ENCODE measurements around the gene MGAT4A. TPM values are rescaled to one million over a fixed set of nuclear protein-coding genes. Genes with fewer than 3 reads are reported as not detected.
"Not testable (repeated sequence)": the region's sequence is repeated elsewhere in the genome, so short reads cannot be mapped to it uniquely, and the experiment has no call there.

MGAT4A gene
- total RNA-seq, 8 experiments from 2014 or later, result 0.87 to 52.7 (median 14.8) TPM

DNA sequence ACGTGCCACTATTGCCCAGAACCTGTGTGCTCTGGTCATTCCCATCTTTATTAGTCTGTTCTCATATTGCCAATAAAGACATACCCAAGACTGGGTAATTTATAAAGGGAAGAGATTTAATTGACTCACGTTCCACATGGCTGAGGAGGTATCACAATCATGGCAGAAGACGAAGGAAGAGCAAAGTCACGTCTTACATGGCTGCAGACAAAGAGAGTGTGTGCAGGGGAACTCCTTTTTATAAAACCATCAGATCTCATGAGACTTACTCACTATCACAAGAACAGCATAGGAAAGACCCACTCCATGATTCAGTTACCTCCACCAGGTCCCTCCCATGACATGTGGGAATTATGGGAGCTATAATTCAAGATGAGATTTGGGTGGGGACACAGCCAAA, 21.8 kb upstream of the MGAT4A start:
- H3K4me1 ChIP-seq (replicated peaks in 1 of 2); ATAC-seq (replicated peaks in 6 of 8); H3K27ac ChIP-seq; H3K4me3 ChIP-seq; in situ Hi-C loops (cut with MboI; ENCODE audit: low pct_unique_long_range_greater_than_20kb in 2 of 9, low sequenced_read_pairs in 9 of 9, unreplicated experiment in 9 of 9): not testable (repeated sequence)
- WGBS, 10 experiments, result 51 to 92% (median 78%) methylated on average over 1 to 3 of the region's 4 CpGs; no CpG with 5 or more reads in 4 of the 10 experiments

DNA sequence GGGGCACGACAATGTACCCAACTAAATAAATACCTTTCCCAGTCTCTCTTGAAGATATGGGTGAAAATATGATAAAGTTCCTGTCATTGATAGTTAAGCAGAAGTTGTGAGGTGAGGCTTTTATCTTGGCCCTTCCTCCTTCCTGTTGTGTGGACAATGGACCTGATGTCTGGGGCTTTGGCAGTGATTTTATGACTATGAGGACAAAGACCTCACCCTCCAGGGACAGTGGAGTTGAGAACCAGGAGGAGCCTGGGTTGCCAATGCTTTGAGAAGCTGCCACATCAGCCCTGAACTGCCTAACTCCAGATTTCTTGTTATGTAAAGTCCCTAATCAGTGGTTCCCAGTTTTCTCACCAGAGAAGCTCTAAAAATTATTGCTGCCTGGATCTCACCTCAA, 20.8 kb upstream of the MGAT4A start:
- ATAC-seq (replicated peaks in 6 of 8), result no peak
- H3K4me3 ChIP-seq, result no peak overlapping the region
- 0 to 100% (median 33%) methylated on average over 1 of the region's 1 CpG; no CpG with 5 or more reads in 5 of the 10 experiments for WGBS, 10 experiments
- peaks cover 0 to 12% of the 10 kb centered on the region in 2 donors for H3K4me1 ChIP-seq (replicated peaks in 1 of 2)
- no peak overlapping the region for H3K27ac ChIP-seq
- in situ Hi-C loops (cut with MboI; ENCODE audit: low pct_unique_long_range_greater_than_20kb in 2 of 9, low sequenced_read_pairs in 9 of 9, unreplicated experiment in 9 of 9), result no loop called here

DNA sequence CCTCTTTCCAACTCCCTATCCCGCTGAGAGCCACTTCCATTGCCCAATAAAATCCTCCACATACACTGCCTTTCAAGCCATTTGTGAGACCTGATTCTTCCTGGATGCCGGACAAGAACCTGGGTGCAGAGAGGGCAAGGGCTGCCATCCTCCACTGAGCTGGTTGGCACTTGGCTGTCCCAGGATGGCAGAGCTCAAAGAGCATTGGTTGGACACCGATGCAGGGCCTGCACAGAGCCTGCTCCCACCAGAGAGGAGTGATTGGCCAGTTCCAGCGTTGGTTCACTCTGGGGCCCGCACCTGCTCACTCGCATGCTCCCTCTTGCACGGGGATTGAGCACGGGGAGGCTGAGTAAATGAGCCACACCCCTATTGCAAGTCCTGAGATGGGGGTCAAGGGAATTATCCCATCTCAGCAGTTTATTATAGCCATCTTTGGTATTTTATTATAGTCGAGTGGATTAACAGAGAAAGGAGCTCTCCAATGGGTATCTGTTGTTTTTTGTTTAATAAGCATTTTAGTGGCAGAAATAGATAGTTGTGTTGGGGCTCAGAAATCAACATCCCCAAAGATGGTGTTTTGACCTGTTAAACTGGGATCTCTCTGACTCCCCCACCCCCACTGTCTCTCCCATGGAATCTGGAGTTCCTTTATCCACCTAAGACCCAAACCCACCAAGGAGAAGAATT, 19.8 kb upstream of the MGAT4A start:
- in situ Hi-C loops (cut with MboI; ENCODE audit: low pct_unique_long_range_greater_than_20kb in 2 of 9, low sequenced_read_pairs in 9 of 9, unreplicated experiment in 9 of 9), result no loop called here
- 0 to 100% (median 73%) methylated on average over 1 to 3 of the region's 9 CpGs; no CpG with 5 or more reads in 2 of the 10 experiments for WGBS, 10 experiments
- no peak for ATAC-seq (replicated peaks in 6 of 8)

DNA sequence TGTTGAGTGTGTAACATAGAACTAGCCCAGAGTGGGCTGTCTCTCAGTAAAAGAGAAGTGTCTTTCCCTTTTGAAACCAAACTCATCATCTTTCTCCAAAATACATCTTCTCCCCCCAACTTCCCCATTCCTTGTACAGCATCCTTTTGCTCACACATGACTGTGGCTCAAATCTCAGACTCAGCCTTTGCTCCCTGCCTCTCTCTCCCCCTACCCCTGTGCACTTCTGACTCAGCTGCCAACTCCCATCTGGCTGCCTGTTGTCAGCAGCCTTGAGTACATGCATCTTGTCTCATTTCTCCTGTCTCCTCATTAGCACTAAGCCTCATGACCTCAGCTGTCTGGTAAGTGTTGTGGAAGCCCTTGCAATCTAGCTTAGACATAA, 18.1 kb upstream of the MGAT4A start:
- in situ Hi-C loops (cut with MboI; ENCODE audit: low pct_unique_long_range_greater_than_20kb in 2 of 9, low sequenced_read_pairs in 9 of 9, unreplicated experiment in 9 of 9), result no loop called here
- ATAC-seq (replicated peaks in 6 of 8), result peak; percentile 92 to 100 (median 100)
- Histone ChIP-seq H3K4me3 (no peak overlapping the region), H3K4me1 (replicated peaks in 1 of 2) (peaks cover 0 to 12% of the 10 kb centered on the region in 2 donors), H3K27ac (peak overlapping the region in 1 of 2 donors; percentile 49)

More for the DNA sequence above, 19.8 kb upstream of the MGAT4A start:
- Histone ChIP-seq H3K4me1 (replicated peaks in 1 of 2) (peaks cover 0 to 12% of the 10 kb centered on the region in 2 donors), H3K4me3 (no peak overlapping the region), H3K27ac (no peak overlapping the region)

DNA sequence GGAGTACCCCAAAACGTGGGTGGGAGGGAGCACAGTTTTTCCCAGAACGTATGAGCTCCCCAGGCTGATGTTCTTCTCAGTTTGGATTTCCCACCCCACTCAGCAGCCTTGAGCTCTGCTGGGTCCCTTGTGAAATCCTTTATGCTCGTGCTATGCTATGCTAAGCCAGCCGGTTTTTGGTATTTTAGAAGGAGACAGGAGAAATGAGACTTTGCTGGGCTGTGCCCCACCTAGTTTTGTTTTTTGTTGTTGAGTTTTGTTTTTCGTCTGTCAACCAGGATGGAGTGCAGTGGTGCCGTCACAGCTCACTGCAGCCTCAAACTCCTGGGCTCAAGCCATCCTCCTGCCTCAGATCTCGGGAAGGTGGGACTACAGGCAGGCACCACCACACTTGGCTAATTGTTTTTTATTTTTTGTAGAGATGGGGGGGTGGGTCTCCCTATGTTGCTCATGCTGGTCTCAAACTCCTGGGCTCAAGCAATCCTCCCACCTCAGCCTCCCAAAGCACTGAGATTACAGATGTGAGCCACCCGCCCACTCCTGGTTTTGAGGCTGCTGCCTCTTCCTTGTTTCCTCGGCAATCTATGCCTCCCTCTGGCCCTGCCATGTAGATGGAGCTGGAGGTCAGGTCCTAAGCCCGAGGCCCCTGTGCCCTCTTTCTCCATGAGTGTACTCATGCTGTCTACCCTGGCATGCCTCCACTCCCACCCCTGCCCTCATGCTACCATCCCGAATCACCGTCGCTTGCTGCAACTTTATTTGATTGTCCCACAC, 17.5 kb upstream of the MGAT4A start:
- 26 to 100% (median 75%) methylated on average over 1 to 9 of the region's 13 CpGs for WGBS, 10 experiments
- H3K27ac ChIP-seq, result no peak overlapping the region
- H3K4me1 ChIP-seq (replicated peaks in 1 of 2), result peaks cover 0 to 12% of the 10 kb centered on the region in 2 donors
- no peak overlapping the region for H3K4me3 ChIP-seq
- in situ Hi-C loops (cut with MboI; ENCODE audit: low pct_unique_long_range_greater_than_20kb in 2 of 9, low sequenced_read_pairs in 9 of 9, unreplicated experiment in 9 of 9), result no loop called here
- no peak for ATAC-seq (replicated peaks in 6 of 8)

DNA sequence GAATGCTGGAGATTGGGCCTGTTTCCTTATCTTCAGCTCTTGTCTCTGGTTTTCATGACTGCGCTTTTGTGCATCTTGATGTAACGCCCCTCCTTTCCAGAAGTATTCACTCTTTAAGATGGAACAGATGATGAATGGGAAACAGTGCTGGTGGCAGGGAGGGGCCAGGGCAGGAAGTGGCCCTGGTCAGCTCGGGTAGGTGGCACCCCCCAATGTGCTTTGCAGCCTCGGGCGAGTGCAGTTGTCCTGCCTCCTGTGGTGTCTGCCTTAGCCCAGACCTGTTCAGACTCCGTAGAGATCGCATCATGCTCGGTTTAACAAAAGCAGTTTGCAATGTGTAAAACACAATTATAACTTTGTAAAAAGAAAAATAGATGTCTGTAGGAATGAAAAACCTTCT, 17.0 kb upstream of the MGAT4A start:
- H3K4me1 ChIP-seq (replicated peaks in 1 of 2), result peaks cover 0 to 12% of the 10 kb centered on the region in 2 donors
- H3K27ac ChIP-seq, result no peak overlapping the region
- in situ Hi-C loops (cut with MboI; ENCODE audit: low pct_unique_long_range_greater_than_20kb in 2 of 9, low sequenced_read_pairs in 9 of 9, unreplicated experiment in 9 of 9), result no loop called here
- no peak overlapping the region for H3K4me3 ChIP-seq
- 17 to 89% (median 55%) methylated on average over 1 to 6 of the region's 8 CpGs; no CpG with 5 or more reads in 4 of the 10 experiments for WGBS, 10 experiments
- ATAC-seq (replicated peaks in 6 of 8), result peak in 4 of 8 experiments; percentile 9 to 46 (median 40)

DNA sequence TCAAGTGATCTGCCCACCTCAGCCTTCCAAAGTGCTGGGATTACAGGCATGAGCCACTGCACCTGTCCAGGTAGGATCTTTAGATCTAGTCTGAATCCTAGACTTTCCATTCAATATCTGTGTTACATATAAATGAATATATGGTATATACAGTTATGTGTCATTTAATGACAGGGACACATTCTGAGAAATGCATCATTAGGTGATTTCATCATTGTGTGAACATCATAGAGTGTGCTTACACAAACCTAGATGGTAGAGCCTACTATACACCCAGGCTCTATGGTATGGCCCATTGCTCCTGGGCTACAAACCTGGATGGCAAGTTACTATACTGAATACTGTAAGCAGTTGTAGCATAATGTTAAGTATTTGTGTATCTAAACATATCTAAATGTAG, 15.5 kb upstream of the MGAT4A start:
- H3K4me3 ChIP-seq, result no peak overlapping the region
- no peak for ATAC-seq (replicated peaks in 6 of 8)
- H3K27ac ChIP-seq, result no peak overlapping the region
- in situ Hi-C loops (cut with MboI; ENCODE audit: low pct_unique_long_range_greater_than_20kb in 2 of 9, low sequenced_read_pairs in 9 of 9, unreplicated experiment in 9 of 9), result no loop called here
- H3K4me1 ChIP-seq (replicated peaks in 1 of 2), result peaks cover 0 to 12% of the 10 kb centered on the region in 2 donors

DNA sequence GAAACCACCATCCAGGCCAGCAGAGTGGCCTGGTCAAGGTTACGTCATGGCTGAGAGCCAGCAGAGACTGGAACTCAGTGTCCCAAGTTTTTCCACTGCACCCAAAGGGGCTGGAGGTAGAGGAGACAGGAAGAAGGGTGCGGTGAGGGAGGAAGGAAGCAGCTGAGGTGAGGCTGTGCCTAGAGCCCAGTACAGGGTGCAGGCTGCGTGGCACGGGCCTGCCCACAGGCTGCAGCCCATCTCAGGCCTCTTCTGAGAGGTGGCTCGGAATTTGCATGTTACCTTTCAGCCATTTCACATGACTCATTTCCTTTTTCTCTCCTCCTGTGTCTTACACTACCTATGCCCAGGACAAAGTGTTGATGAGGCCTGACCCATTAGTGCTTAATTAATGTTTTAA, 13.7 kb upstream of the MGAT4A start:
- Histone ChIP-seq H3K27ac (no peak overlapping the region), H3K4me1 (replicated peaks in 1 of 2) (peaks cover 0 to 12% of the 10 kb centered on the region in 2 donors), H3K4me3 (no peak overlapping the region)
- in situ Hi-C loops (cut with MboI; ENCODE audit: low pct_unique_long_range_greater_than_20kb in 2 of 9, low sequenced_read_pairs in 9 of 9, unreplicated experiment in 9 of 9), result no loop called here
- ATAC-seq (replicated peaks in 6 of 8), result no peak
- WGBS, 10 experiments, result 77 to 100% (median 87%) methylated on average over 1 to 3 of the region's 5 CpGs; no CpG with 5 or more reads in 2 of the 10 experiments

DNA sequence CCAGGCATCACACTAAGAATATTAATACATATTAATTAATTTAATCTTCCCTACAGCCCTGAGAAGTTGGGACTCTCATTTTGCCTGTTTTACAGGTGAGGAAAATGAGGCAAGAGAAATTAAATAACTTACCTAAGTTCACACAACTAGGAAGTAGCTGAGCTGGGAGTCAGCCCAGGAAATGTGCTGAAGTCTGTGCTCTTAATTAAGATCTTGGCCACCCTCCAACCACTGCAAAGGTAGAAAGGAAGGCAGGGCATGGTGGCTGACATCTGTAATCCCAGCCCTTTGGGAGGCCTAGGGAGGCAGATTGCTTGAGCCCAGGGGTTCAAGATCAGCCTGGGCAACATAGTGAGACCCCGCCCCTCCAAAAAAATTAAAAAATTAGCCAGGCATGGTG, 12.9 kb upstream of the MGAT4A start:
- H3K4me1 ChIP-seq (replicated peaks in 1 of 2), result peaks cover 0 to 5% of the 10 kb centered on the region in 2 donors
- in situ Hi-C loops (cut with MboI; ENCODE audit: low pct_unique_long_range_greater_than_20kb in 2 of 9, low sequenced_read_pairs in 9 of 9, unreplicated experiment in 9 of 9), result no loop called here
- no peak overlapping the region for H3K27ac ChIP-seq
- 0 to 100% (median 86%) methylated on average over 1 of the region's 1 CpG; no CpG with 5 or more reads in 6 of the 10 experiments for WGBS, 10 experiments
- H3K4me3 ChIP-seq, result no peak overlapping the region
- no peak for ATAC-seq (replicated peaks in 6 of 8)

DNA sequence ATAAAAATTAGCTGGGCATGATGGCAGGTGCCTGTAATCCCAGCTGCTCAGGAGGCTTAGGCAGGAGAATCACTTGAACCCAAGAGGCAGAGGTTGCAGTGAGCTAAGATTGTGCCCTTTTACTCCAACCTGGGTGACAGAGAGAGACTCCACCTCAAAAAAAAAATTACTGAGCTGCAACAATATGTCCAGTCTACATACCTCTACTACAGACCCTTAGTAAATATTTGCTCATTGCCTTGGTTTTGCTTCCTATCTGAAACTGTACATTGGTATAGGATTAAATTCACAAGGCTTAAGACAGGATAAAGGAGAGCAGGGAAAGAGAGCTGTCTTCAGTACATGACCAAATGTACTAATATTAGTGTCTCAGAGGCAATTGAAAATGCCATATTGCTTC, 8.1 kb upstream of the MGAT4A start:
- ATAC-seq (replicated peaks in 6 of 8), result no peak
- in situ Hi-C loops (cut with MboI; ENCODE audit: low pct_unique_long_range_greater_than_20kb in 2 of 9, low sequenced_read_pairs in 9 of 9, unreplicated experiment in 9 of 9), result no loop called here

DNA sequence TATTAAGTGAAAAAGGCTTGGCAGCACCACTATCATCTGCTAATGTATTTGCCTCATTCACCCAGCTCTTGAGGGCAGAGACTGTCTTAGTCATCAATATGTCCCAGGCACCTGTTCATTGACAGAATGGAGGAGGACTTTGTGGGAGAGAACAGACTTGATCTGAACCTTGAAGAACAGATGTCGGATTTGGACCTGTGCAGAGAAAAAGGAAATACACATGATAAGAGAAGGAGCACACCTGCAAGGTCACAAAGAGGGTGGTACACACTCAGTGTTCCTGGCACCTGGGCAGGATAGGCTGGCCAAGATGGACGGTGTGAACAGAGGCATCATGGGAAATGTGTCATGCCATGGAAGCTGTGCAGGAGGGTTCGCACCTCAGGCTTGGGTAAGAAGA, 7.4 kb upstream of the MGAT4A start:
- 0 to 100% (median 85%) methylated on average over 1 to 3 of the region's 3 CpGs for WGBS, 10 experiments
- in situ Hi-C loops (cut with MboI; ENCODE audit: low pct_unique_long_range_greater_than_20kb in 2 of 9, low sequenced_read_pairs in 9 of 9, unreplicated experiment in 9 of 9), result no loop called here

More for the DNA sequence above, 8.1 kb upstream of the MGAT4A start:
- Histone ChIP-seq H3K4me3 (no peak overlapping the region), H3K27ac (no peak overlapping the region), H3K4me1 (replicated peaks in 1 of 2) (no peaks in the 10 kb centered on the region)

DNA sequence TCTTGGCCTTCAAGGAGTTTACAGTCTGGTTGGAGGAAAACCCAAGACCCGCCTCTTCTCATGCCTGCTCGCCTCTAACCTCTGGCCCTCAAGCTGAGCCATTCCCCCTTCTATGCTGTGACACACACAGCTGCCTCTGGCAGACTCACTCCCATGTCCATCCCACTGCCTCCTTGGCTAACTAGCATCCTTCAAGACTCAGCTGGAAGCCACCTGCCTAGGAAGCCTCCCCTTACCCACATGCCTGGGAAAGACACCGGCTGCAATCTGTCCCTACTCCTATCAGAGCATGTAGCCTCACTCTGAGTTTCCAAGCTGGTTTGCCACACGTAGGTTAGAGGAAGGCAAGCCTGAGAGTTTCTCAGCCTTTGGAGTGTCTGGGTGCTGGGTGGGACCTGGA, 6.9 kb upstream of the MGAT4A start:
- WGBS, 10 experiments, result 24 to 100% (median 95%) methylated on average over 1 to 4 of the region's 4 CpGs; no CpG with 5 or more reads in 4 of the 10 experiments
- Histone ChIP-seq H3K4me3 (no peak overlapping the region), H3K27ac (no peak overlapping the region), H3K4me1 (replicated peaks in 1 of 2) (no peaks in the 10 kb centered on the region)
- ATAC-seq (replicated peaks in 6 of 8), result no peak
- in situ Hi-C loops (cut with MboI; ENCODE audit: low pct_unique_long_range_greater_than_20kb in 2 of 9, low sequenced_read_pairs in 9 of 9, unreplicated experiment in 9 of 9), result no loop called here

More for the DNA sequence above, 7.4 kb upstream of the MGAT4A start:
- no peak for ATAC-seq (replicated peaks in 6 of 8)
- Histone ChIP-seq H3K4me1 (replicated peaks in 1 of 2) (no peaks in the 10 kb centered on the region), H3K27ac (no peak overlapping the region), H3K4me3 (no peak overlapping the region)

DNA sequence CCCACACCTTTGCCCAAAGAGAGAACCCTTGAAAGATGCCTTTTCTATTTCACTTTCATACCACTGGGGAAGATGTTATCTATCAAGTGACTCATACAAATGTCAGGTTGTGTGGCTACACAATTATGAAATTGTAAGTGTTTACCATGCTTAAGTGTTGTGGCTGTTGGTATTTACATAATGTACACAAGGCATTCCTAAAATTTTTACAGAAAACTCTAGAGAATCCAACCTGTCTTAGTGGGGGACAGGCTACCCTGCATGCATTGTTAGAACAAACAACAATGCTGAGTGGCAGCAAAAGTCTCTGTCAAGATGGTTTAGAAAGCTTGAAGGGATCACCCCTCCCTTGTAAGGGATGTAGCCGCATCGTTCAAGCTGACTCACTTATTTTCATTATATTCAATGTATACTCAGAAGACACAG, 5.5 kb upstream of the MGAT4A start:
- Histone ChIP-seq H3K4me3 (no peak overlapping the region), H3K4me1 (replicated peaks in 1 of 2) (no peaks in the 10 kb centered on the region), H3K27ac (no peak overlapping the region)
- in situ Hi-C loops (cut with MboI; ENCODE audit: low pct_unique_long_range_greater_than_20kb in 2 of 9, low sequenced_read_pairs in 9 of 9, unreplicated experiment in 9 of 9), result no loop called here
- ATAC-seq (replicated peaks in 6 of 8), result peak in 1 of 8 experiments; percentile 24
- 56 to 95% (median 73%) methylated on average over 2 of the region's 2 CpGs; no CpG with 5 or more reads in 2 of the 10 experiments for WGBS, 10 experiments
